KMS-11 (cell line): Measurements from ENCODE around the gene MEIG1.
A peak's percentile ranks its signal among the peaks of the same experiment; 100 is the strongest.

ENCODE experiments used
- H2AFZ ChIP-seq: fragments of 200-600 bp; sonication (generic); 2 replicates; pipeline ENCODE4 v1.6.1; 2016; ENCODE audit warnings: antibody characterized with exemption, mixed run types, low read depth
- H3K27ac ChIP-seq: fragments of 200-600 bp; sonication (generic); 2 replicates; pipeline ENCODE4 v1.6.1; 2016; ENCODE audit warnings: mild to moderate bottlenecking, mixed run types
- H3K27me3 ChIP-seq: fragments of 200-600 bp; sonication (generic); 2 replicates; pipeline ENCODE4 v1.6.1; 2017; ENCODE audit warnings: mild to moderate bottlenecking, low read depth, mixed run types, moderate library complexity; ENCODE audit not compliant: insufficient read depth
- H3K36me3 ChIP-seq: fragments of 200-600 bp; sonication (generic); 2 replicates; pipeline ENCODE4 v1.6.1; 2017; ENCODE audit warnings: mild to moderate bottlenecking, mixed run types; ENCODE audit not compliant: insufficient read depth
- H3K4me1 ChIP-seq: fragments of 200-600 bp; sonication (generic); 2 replicates; pipeline ENCODE4 v1.6.1; 2016; ENCODE audit warnings: mild to moderate bottlenecking, low read depth, mixed run types; ENCODE audit not compliant: poor library complexity, severe bottlenecking
- H3K4me2 ChIP-seq: fragments of 200-600 bp; sonication (generic); 2 replicates; pipeline ENCODE4 v1.7.0; 2016; ENCODE audit warnings: mild to moderate bottlenecking, mixed run types
- H3K4me3 ChIP-seq: fragments of 200-600 bp; sonication (generic); IDR thresholded peaks from 2 replicates; pipeline ENCODE4 v1.6.1; 2017; ENCODE audit warnings: low read depth, low read length, mixed read lengths; ENCODE audit not compliant: insufficient read depth
- H3K79me2 ChIP-seq: fragments of 200-600 bp; sonication (generic); 2 replicates; pipeline ENCODE4 v1.6.1; 2016; ENCODE audit warnings: low read depth, mixed run types; ENCODE audit not compliant: insufficient read depth
- H3K9ac ChIP-seq: fragments of 200-600 bp; sonication (generic); 2 replicates; pipeline ENCODE4 v1.6.1; 2016; ENCODE audit warnings: mild to moderate bottlenecking, mixed run types
- H4K20me1 ChIP-seq: fragments of 200-600 bp; sonication (generic); 2 replicates; pipeline ENCODE4 v1.6.1; 2016; ENCODE audit warnings: mild to moderate bottlenecking, mixed run types; ENCODE audit not compliant: insufficient read depth
- CTCF ChIP-seq: fragments of 200-600 bp; sonication (generic); conservative IDR thresholded peaks from 2 replicates; pipeline ENCODE4 v1.6.1; 2017; ENCODE audit warnings: low read depth, mild to moderate bottlenecking, antibody characterized with exemption, low read length, moderate library complexity, mixed read lengths

Gene MEIG1

GRCh38 chr10:14945108-14945507, 14.1 kb upstream of the MEIG1 start:
- no peak overlapping the region for H3K27ac ChIP-seq
- peaks cover under 1% of the 10 kb centered on the region for H3K4me1 ChIP-seq
- H4K20me1 ChIP-seq, result no peaks in the 10 kb centered on the region
- peaks cover 14% of the 10 kb centered on the region; the same call in 1 of the 2 replicates for H3K36me3 ChIP-seq
- TF ChIP-seq CTCF, result no peak
- H3K4me2 ChIP-seq, result no peak overlapping the region
- no peak overlapping the region for H2AFZ ChIP-seq
- H3K9ac ChIP-seq, result no peak overlapping the region
- no peaks in the 10 kb centered on the region for H3K27me3 ChIP-seq
- H3K79me2 ChIP-seq, result peaks cover 47% of the 10 kb centered on the region
- H3K4me3 ChIP-seq, result no peak overlapping the region

DNA sequence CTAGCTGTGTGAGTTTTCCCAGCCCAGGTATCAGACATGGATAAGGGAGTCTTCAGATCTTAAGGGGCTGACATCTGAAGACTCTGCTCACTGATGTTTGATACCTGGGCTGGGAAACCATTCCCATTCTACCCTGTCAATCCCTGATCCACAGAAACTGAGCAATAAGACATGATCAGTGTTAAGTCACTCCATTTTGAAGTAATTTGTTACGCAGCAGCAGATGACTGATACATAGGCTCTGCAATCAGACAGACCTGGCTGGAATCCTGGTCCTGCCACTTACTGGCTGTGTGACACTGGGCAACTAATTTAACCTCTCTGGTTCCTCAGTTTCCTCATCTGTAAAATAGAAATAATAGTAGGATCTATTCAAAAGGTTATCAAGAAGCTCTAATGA, 11.9 kb upstream of the MEIG1 start:
- H3K36me3 ChIP-seq, result peaks cover 14% of the 10 kb centered on the region; the same call in 1 of the 2 replicates
- H4K20me1 ChIP-seq, result no peaks in the 10 kb centered on the region
- no peak overlapping the region for H3K27ac ChIP-seq
- no peak overlapping the region for H3K4me3 ChIP-seq
- H2AFZ ChIP-seq, result no peak overlapping the region
- no peak for TF ChIP-seq CTCF
- H3K4me2 ChIP-seq, result no peak overlapping the region
- H3K9ac ChIP-seq, result no peak overlapping the region
- no peaks in the 10 kb centered on the region for H3K27me3 ChIP-seq
- peaks cover 16% of the 10 kb centered on the region for H3K4me1 ChIP-seq
- H3K79me2 ChIP-seq, result peaks cover 69% of the 10 kb centered on the region

DNA sequence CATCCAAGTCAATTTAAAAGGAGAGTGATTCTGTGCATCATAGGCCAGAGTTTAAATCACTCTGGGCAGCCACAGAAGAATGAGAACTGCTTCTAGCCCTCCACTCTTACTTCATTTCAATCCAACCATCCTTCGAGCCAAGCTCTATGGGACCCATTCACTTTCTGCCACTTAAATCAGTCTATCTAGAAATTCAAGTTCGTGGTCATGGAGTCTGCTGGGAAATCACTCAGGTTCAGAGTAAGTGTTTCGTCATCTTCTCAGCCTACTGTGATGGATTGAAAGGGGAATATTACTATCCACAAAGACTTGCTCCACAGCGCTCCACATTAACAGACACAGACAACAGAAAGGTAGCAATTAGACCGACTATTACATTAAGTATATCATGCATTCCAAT, 9.9 kb upstream of the MEIG1 start:
- TF ChIP-seq CTCF, result no peak
- no peak overlapping the region for H3K9ac ChIP-seq
- H4K20me1 ChIP-seq, result no peaks in the 10 kb centered on the region
- no peaks in the 10 kb centered on the region for H3K27me3 ChIP-seq
- no peak overlapping the region for H2AFZ ChIP-seq
- H3K27ac ChIP-seq, result no peak overlapping the region
- no peak overlapping the region for H3K4me2 ChIP-seq
- peaks cover 24% of the 10 kb centered on the region for H3K4me1 ChIP-seq
- no peak overlapping the region for H3K4me3 ChIP-seq
- H3K36me3 ChIP-seq, result peaks cover 6% of the 10 kb centered on the region; the same call in 1 of the 2 replicates
- H3K79me2 ChIP-seq, result peaks cover 81% of the 10 kb centered on the region

- peak overlapping the region; percentile 91 for H3K27ac ChIP-seq
- H2AFZ ChIP-seq, result peak overlapping the region; percentile 70; the same call in 1 of the 2 replicates
- H3K27me3 ChIP-seq, result no peaks in the 10 kb centered on the region
- H3K9ac ChIP-seq, result peak overlapping the region; percentile 83
- no peak for TF ChIP-seq CTCF
- no peaks in the 10 kb centered on the region; the same call in 1 of the 2 replicates for H3K36me3 ChIP-seq
- peak overlapping the region; percentile 84 for H3K4me2 ChIP-seq
- peaks cover 58% of the 10 kb centered on the region for H3K79me2 ChIP-seq
- peaks cover 47% of the 10 kb centered on the region for H3K4me1 ChIP-seq
- H3K4me3 ChIP-seq, result no peak overlapping the region
- H4K20me1 ChIP-seq, result no peaks in the 10 kb centered on the region
Observed at GRCh38 chr10:14952851-14953423, 6.3 kb upstream of the MEIG1 start.
